ENCODE measurements around the gene SPAM1. TPM values are rescaled to one million over a fixed set of nuclear protein-coding genes. Genes with fewer than 3 reads are reported as not detected.

Gene SPAM1
- total RNA-seq, 2 experiments from 2014 or later = not detected

DNA sequence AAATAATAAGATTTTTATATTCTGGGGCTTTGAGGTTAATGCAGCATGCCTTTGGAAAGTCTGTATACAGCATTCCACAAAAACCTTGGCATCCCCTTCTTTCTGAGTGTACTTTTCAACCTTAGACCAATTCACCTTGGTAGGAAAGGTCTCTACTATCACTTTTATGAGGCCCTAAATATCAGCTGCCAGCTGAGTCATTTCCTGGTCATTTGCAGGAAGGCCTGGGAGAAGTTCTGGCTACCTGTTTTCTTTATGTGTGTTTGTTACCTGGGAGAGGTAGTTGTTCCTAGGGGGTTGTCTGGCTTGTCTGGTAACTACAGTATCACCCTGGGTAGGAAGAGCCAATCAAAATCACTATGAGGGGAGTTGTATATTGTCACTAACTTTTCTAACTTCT, 4.1 kb downstream of the SPAM1 start:
- DNase-seq (no peak), ATAC-seq (no peak)
- ChIA-PET POLR2A (no interaction called here), CTCF (interaction anchor here (0.9 kb wide), 1 partner anchor 180 kb away, joined by 3 read pairs; the partner anchor contains the start of gene WASL)
- H3K36me3 Mint-ChIP-seq (ENCODE audit: low read depth) = no peaks in the 10 kb centered on the region
- H3K27ac Mint-ChIP-seq = no peak overlapping the region
- no peaks in the 10 kb centered on the region for H3K4me1 Mint-ChIP-seq (ENCODE audit: low read depth)
- H3K4me3 Mint-ChIP-seq = no peak overlapping the region
- H3K9me3 Mint-ChIP-seq (ENCODE audit: insufficient read depth) = no peaks in the 10 kb centered on the region
- H3K27me3 Mint-ChIP-seq (ENCODE audit: low read depth) = no peaks in the 10 kb centered on the region

DNA sequence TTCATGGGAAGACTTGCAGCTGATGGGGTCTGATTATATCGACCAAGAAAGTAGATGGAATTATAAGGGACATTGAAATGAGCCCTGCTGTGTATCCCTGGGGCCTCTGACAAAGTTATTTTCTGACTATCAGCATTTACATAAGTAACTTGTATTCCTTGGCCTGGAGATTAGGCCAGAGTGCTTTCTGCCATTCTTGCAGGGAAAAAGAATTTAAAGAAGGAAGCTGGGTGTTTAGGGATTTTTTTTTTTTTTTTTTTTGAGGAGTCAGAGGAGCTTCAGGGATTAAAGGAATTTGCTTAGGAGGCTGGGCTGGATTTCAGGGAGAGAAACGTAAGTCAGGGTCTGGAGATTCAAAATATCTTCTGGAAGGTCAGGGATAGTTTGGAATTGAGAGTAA, 4.6 kb downstream of the SPAM1 start:
- no peak overlapping the region for H3K27ac Mint-ChIP-seq
- H3K4me1 Mint-ChIP-seq (ENCODE audit: low read depth) = no peaks in the 10 kb centered on the region
- no peaks in the 10 kb centered on the region for H3K27me3 Mint-ChIP-seq (ENCODE audit: low read depth)
- H3K36me3 Mint-ChIP-seq (ENCODE audit: low read depth) = no peaks in the 10 kb centered on the region
- no peaks in the 10 kb centered on the region for H3K9me3 Mint-ChIP-seq (ENCODE audit: insufficient read depth)
- DNase-seq (no peak), ATAC-seq (no peak)
- CTCF ChIA-PET = no interaction called here
- H3K4me3 Mint-ChIP-seq = no peak overlapping the region
- POLR2A ChIA-PET = no interaction called here

DNA sequence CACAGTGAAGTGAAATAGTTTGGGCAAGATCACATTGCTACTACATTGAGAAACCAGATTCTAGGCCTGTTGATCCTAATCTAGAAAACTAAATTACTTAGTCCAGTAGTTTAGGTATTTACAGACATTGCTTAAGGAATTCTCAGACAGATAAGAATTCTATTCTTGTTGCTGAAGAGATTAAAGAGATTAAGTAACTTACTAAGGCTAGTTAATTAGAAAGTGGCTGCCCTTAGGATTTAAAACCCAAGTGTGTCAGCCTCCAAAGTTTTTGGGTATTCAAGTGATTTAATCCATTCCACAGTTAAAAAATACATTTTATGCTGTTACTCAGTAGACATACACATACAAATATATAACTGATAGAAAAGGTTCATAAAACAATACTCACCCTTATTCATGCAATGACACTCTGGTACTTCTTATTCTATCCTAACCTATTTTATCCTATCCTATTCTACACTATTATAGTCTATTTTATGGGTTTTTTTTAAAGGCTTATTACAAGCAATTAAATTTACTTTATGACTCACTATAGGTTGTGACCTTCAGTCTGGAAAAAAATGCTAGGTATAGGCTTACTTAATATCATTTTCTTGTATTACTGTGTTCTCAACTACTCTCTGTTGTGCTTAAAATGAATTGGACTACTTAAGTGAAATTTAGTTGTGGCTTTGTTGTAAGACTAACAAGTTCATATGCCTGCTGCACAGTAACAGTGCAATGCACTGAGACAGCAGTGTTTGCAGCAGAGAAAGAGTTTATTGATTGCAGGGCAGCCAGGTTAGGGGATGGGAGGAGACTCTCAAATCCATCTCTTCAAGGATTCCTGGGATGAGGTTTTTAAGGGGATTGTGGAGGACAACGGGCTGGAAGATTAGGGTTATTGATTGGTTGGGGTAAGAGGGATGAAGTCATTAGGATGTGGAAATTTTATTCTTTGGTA, 10.7 kb downstream of the SPAM1 start:
- no peak overlapping the region for H3K4me3 Mint-ChIP-seq
- H3K27me3 Mint-ChIP-seq (ENCODE audit: low read depth) = no peaks in the 10 kb centered on the region
- CTCF ChIA-PET = no interaction called here
- DNase-seq (no peak), ATAC-seq (no peak)
- no peak overlapping the region for H3K27ac Mint-ChIP-seq
- no peaks in the 10 kb centered on the region for H3K4me1 Mint-ChIP-seq (ENCODE audit: low read depth)
- no peaks in the 10 kb centered on the region for H3K9me3 Mint-ChIP-seq (ENCODE audit: insufficient read depth)
- H3K36me3 Mint-ChIP-seq (ENCODE audit: low read depth) = no peaks in the 10 kb centered on the region
- POLR2A ChIA-PET = no interaction called here

- ChIA-PET CTCF (no interaction called here), POLR2A (no interaction called here)
- Mint-ChIP-seq H3K36me3 (ENCODE audit: low read depth) (no peaks in the 10 kb centered on the region), H3K27ac (no peak overlapping the region), H3K9me3 (ENCODE audit: insufficient read depth) (no peaks in the 10 kb centered on the region), H3K4me3 (no peak overlapping the region), H3K4me1 (ENCODE audit: low read depth) (no peaks in the 10 kb centered on the region), H3K27me3 (ENCODE audit: low read depth) (no peaks in the 10 kb centered on the region)
- ATAC-seq = no peak
- no peak for DNase-seq
Measured at GRCh38 chr7:123936388-123936787, 11.3 kb downstream of the SPAM1 start.

DNA sequence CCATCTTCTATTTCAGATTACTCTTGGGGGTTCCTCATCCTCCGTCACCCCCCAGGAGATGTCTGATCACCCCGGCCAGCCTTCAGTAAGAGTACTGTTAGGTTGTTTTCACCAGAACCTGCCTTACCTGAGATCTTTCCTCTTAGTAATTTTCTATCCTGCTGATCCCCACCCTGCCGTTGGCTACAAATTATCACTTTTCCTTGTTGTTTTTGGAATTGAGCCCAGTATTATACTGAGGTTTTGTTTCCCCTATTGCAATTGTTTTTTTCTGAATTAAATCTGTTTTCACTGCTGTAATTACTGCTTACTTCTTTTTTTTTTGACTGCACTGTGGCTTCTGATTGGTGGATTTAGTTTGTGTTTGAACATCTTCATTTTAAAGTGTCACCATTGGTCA, 14.7 kb downstream of the SPAM1 start:
- no peaks in the 10 kb centered on the region for H3K9me3 Mint-ChIP-seq (ENCODE audit: insufficient read depth)
- ATAC-seq (no peak), DNase-seq (no peak)
- H3K27me3 Mint-ChIP-seq (ENCODE audit: low read depth) = peaks cover 4% of the 10 kb centered on the region
- POLR2A ChIA-PET = no interaction called here
- H3K4me1 Mint-ChIP-seq (ENCODE audit: low read depth) = no peaks in the 10 kb centered on the region
- H3K4me3 Mint-ChIP-seq = no peak overlapping the region
- H3K27ac Mint-ChIP-seq = no peak overlapping the region
- CTCF ChIA-PET = no interaction called here
- H3K36me3 Mint-ChIP-seq (ENCODE audit: low read depth) = no peaks in the 10 kb centered on the region

DNA sequence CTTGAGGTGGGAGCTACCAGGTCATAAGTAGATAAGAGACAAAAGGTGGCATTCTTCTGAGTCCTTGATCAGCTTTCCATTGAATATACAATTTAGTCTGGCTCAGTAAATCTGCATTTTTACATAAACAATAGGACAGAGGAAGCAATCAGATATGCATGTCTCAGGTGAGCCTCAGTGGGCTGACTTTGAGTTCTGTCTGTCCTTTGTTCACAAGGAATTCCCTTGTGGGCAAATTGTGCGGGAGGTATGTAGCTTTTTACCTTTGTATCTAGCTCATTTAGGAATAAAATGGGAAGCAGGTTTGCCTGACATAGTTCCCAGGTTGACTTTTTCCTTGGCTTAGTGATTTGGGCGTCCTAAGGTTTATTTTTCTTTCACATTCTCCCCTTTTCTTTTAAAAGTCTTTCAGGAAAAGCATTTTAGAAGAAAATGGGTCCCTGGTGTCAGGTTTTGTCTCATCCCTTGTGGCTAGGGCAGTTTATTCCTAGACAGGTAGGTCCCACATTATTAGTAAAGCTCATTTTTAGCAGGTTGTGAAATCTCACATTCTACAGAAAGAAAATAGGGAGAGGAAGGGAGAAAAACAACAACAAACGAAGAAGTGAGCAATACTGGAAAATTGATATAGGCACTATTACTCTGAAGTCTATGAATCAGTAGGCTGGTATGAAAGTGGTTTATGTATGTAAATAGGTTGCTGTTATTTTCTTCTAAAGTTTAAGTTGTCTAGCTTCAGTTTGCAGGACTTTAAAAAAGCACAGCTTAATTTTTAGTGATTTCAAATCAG, 16.5 kb downstream of the SPAM1 start:
- Mint-ChIP-seq H3K4me3 (no peak overlapping the region), H3K27me3 (ENCODE audit: low read depth) (peaks cover 8% of the 10 kb centered on the region), H3K36me3 (ENCODE audit: low read depth) (no peaks in the 10 kb centered on the region), H3K9me3 (ENCODE audit: insufficient read depth) (no peaks in the 10 kb centered on the region), H3K4me1 (ENCODE audit: low read depth) (no peaks in the 10 kb centered on the region), H3K27ac (no peak overlapping the region)
- no peak for DNase-seq
- no peak for ATAC-seq
- ChIA-PET POLR2A (no interaction called here), CTCF (no interaction called here)

- no peak overlapping the region for H3K27ac Mint-ChIP-seq
- POLR2A ChIA-PET = no interaction called here
- no peak overlapping the region for H3K4me3 Mint-ChIP-seq
- H3K9me3 Mint-ChIP-seq (ENCODE audit: insufficient read depth) = no peaks in the 10 kb centered on the region
- peaks cover 8% of the 10 kb centered on the region for H3K27me3 Mint-ChIP-seq (ENCODE audit: low read depth)
- ATAC-seq (no peak), DNase-seq (no peak)
- CTCF ChIA-PET = no interaction called here
- H3K36me3 Mint-ChIP-seq (ENCODE audit: low read depth) = no peaks in the 10 kb centered on the region
- H3K4me1 Mint-ChIP-seq (ENCODE audit: low read depth) = no peaks in the 10 kb centered on the region
Measured at GRCh38 chr7:123944395-123944794, 19.4 kb downstream of the SPAM1 start.

DNA sequence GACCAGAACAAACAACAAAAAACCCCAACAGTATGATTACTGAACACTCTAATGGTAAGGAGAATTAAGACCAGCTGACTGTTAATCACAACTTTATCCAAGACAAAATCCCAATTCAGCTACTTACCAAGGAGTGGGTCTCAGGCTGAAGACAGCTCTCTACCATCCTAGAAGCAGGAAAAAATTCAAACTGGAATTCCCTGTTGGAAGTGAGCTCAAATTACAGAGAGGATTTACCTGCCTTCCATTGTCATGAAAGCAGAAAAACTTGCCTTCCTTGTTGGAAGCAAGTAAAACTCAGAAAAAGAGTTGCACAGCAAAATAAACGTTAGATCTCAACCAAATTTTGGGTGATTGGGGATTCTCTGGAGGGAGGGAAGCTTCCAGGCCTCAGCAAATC, 20.9 kb downstream of the SPAM1 start:
- no peak overlapping the region for H3K27ac Mint-ChIP-seq
- H3K4me3 Mint-ChIP-seq = no peak overlapping the region
- CTCF ChIA-PET = interaction anchor here (1.0 kb wide), 1 partner anchor 73 kb away, joined by 3 read pairs; no protein-coding TSS in a partner anchor

GRCh38 chr7:123948136-123948535, 23.1 kb downstream of the SPAM1 start:
- H3K27me3 Mint-ChIP-seq (ENCODE audit: low read depth) = peaks cover 9% of the 10 kb centered on the region
- H3K4me3 Mint-ChIP-seq = no peak overlapping the region
- no peak for ATAC-seq

More for the DNA sequence above, 20.9 kb downstream of the SPAM1 start:
- DNase-seq = no peak
- POLR2A ChIA-PET = no interaction called here
- no peaks in the 10 kb centered on the region for H3K36me3 Mint-ChIP-seq (ENCODE audit: low read depth)
- no peaks in the 10 kb centered on the region for H3K9me3 Mint-ChIP-seq (ENCODE audit: insufficient read depth)
- H3K4me1 Mint-ChIP-seq (ENCODE audit: low read depth) = no peaks in the 10 kb centered on the region
- peaks cover 10% of the 10 kb centered on the region for H3K27me3 Mint-ChIP-seq (ENCODE audit: low read depth)
- no peak for ATAC-seq

GRCh38 chr7:123958186-123958703, 33.2 kb downstream of the SPAM1 start:
- DNase-seq (no peak), ATAC-seq (no peak)
- ChIA-PET POLR2A (no interaction called here), CTCF (no interaction called here)
- H3K4me3 Mint-ChIP-seq = no peak overlapping the region
- H3K36me3 Mint-ChIP-seq (ENCODE audit: low read depth) = no peaks in the 10 kb centered on the region
- no peaks in the 10 kb centered on the region for H3K9me3 Mint-ChIP-seq (ENCODE audit: insufficient read depth)
- no peaks in the 10 kb centered on the region for H3K27me3 Mint-ChIP-seq (ENCODE audit: low read depth)
- no peaks in the 10 kb centered on the region for H3K4me1 Mint-ChIP-seq (ENCODE audit: low read depth)
- no peak overlapping the region for H3K27ac Mint-ChIP-seq

More at GRCh38 chr7:123948136-123948535, 23.1 kb downstream of the SPAM1 start:
- CTCF ChIA-PET = no interaction called here
- Mint-ChIP-seq H3K9me3 (ENCODE audit: insufficient read depth) (no peaks in the 10 kb centered on the region), H3K27ac (no peak overlapping the region), H3K36me3 (ENCODE audit: low read depth) (no peaks in the 10 kb centered on the region), H3K4me1 (ENCODE audit: low read depth) (no peaks in the 10 kb centered on the region)
- no peak for DNase-seq
- POLR2A ChIA-PET = no interaction called here

- H3K9me3 Mint-ChIP-seq (ENCODE audit: insufficient read depth) = no peaks in the 10 kb centered on the region
- no peaks in the 10 kb centered on the region for H3K36me3 Mint-ChIP-seq (ENCODE audit: low read depth)
- no peaks in the 10 kb centered on the region for H3K27me3 Mint-ChIP-seq (ENCODE audit: low read depth)
- DNase-seq (no peak), ATAC-seq (no peak)
- POLR2A ChIA-PET = no interaction called here
- H3K4me1 Mint-ChIP-seq (ENCODE audit: low read depth) = no peaks in the 10 kb centered on the region
- CTCF ChIA-PET = no interaction called here
- H3K4me3 Mint-ChIP-seq = no peak overlapping the region
- H3K27ac Mint-ChIP-seq = no peak overlapping the region
Measured at GRCh38 chr7:123961771-123962170, 36.7 kb downstream of the SPAM1 start.

DNA sequence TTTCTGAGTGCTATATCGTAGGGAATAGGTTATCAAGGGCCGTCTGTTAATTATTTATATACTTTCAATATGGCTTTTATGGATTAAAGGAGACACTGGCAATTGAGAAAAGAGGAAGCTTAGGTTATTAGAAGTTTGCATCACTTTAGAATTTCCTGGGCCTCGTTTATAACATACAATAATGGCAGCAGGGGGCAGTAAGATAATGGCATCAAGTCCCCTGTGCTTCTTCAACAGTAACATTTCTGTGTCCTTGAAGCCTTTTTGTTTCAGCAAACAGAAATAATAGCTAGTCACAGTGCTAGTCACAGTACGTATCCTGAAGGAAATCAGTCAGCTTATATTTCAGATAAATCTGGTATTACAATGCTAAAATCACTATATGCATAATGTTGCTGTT, 41.9 kb downstream of the SPAM1 start:
- no peak for ATAC-seq
- Mint-ChIP-seq H3K9me3 (ENCODE audit: insufficient read depth) (no peaks in the 10 kb centered on the region), H3K27ac (no peak overlapping the region), H3K4me3 (no peak overlapping the region), H3K4me1 (ENCODE audit: low read depth) (no peaks in the 10 kb centered on the region), H3K27me3 (ENCODE audit: low read depth) (no peaks in the 10 kb centered on the region), H3K36me3 (ENCODE audit: low read depth) (no peaks in the 10 kb centered on the region)
- ChIA-PET POLR2A (no interaction called here), CTCF (no interaction called here)
- DNase-seq = no peak

Measured in activated CD8-positive, alpha-beta T cell treated with anti-CD3 and anti-CD28 coated beads, Interleukin-2, amount 10 ng/mL, durations not matched to agents 7 days and 5 days (primary cell).